Hepatocyte (in vitro differentiated cells): ENCODE data around the gene CCDC12.

Source experiments
- EZH2phosphoT487 ChIP-seq: fragments of 200-600 bp; sonication (generic); IDR thresholded peaks from one replicate; pipeline ENCODE4 v1.6.1; 2018; ENCODE audit warnings: antibody characterized with exemption, mild to moderate bottlenecking, low read depth, moderate library complexity; ENCODE audit not compliant: unreplicated experiment, severe bottlenecking
- TF ChIP-seq, protein P1 (sequence below): fragments of 200-600 bp; sonication (generic); IDR thresholded peaks from 2 replicates; pipeline ENCODE4 v1.5.1; 2016; ENCODE audit warnings: antibody characterized with exemption, mild to moderate bottlenecking; ENCODE audit not compliant: poor library complexity

DNA sequence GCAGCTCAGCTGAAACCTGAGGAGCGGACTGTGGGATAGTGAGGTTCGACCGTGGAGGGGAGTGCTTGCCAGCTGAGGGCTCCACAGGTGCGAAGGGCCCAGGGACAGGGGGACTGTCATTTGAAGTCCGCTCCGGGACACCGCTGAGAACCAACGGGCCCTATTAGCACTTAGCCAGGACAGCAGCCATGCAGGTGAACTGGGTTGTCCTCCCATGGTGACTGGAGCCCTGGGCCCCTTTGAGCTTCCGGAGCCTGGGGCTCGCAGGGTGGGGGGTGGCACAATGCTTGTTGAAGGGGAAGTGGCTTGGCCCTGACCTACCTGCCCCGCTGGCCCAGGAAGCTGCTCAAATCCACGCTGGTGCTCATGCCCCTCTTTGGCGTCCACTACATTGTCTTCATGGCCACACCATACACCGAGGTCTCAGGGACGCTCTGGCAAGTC, 74.3 kb downstream of the CCDC12 start:
- TF ChIP-seq, protein P1, sequence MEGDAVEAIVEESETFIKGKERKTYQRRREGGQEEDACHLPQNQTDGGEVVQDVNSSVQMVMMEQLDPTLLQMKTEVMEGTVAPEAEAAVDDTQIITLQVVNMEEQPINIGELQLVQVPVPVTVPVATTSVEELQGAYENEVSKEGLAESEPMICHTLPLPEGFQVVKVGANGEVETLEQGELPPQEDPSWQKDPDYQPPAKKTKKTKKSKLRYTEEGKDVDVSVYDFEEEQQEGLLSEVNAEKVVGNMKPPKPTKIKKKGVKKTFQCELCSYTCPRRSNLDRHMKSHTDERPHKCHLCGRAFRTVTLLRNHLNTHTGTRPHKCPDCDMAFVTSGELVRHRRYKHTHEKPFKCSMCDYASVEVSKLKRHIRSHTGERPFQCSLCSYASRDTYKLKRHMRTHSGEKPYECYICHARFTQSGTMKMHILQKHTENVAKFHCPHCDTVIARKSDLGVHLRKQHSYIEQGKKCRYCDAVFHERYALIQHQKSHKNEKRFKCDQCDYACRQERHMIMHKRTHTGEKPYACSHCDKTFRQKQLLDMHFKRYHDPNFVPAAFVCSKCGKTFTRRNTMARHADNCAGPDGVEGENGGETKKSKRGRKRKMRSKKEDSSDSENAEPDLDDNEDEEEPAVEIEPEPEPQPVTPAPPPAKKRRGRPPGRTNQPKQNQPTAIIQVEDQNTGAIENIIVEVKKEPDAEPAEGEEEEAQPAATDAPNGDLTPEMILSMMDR = no peak
- no peak for TF ChIP-seq EZH2phosphoT487
